Endometrial microvascular endothelial cells (primary cell): ENCODE results near the gene CLMP. TPM values are rescaled to one million over a fixed set of nuclear protein-coding genes. Genes with fewer than 3 reads are reported as not detected.

Experiments
- in situ Hi-C: cut with HindIII; loops from 2 replicates; pipeline ENCODE4 v1.10.0; 2017; ENCODE audit warnings: low sequenced_read_pairs, low pct_unique_long_range_greater_than_20kb; ENCODE audit errors: inconsistent ontology term
- total RNA-seq: library from RNA; depleted of rRNA; stranded (reverse); fragments of >200 nt; gene quantifications from one replicate; pipeline ENCODE4 v1.2.3, GENCODE V29; 2015; ENCODE audit errors: inconsistent ontology term

The CLMP gene
- total RNA-seq, 1 donor from 2014 or later = 0.09 TPM

- in situ Hi-C loops = no loop called here
These were observed 141.9 kb downstream of the CLMP start for GRCh38 chr11:123052901-123053721.

- in situ Hi-C loops = no loop called here
These were observed 143.4 kb downstream of the CLMP start for GRCh38 chr11:123051634-123052033.

GRCh38 chr11:123051146-123051545 lies 143.9 kb downstream of the CLMP start:
- in situ Hi-C loops = no loop called here

- in situ Hi-C loops = no loop called here
These were observed 147.1 kb downstream of the CLMP start for GRCh38 chr11:123047947-123048293.

GRCh38 chr11:123047266-123047946 lies 147.6 kb downstream of the CLMP start:
- in situ Hi-C loops = no loop called here

GRCh38 chr11:123046473-123047259 lies 148.4 kb downstream of the CLMP start:
- in situ Hi-C loops = no loop called here

- in situ Hi-C loops = no loop called here
These were observed 149.9 kb downstream of the CLMP start for GRCh38 chr11:123045101-123045500.

- in situ Hi-C loops = no loop called here
These were observed 153.9 kb downstream of the CLMP start for GRCh38 chr11:123041185-123041584.

GRCh38 chr11:123040111-123040432 lies 155.0 kb downstream of the CLMP start:
- in situ Hi-C loops = no loop called here

- in situ Hi-C loops = no loop called here
These were observed 159.2 kb downstream of the CLMP start for GRCh38 chr11:123035831-123036230.

- in situ Hi-C loops = no loop called here
These were observed 160.5 kb downstream of the CLMP start for GRCh38 chr11:123034597-123034996.

GRCh38 chr11:123033895-123034294 lies 161.2 kb downstream of the CLMP start:
- in situ Hi-C loops = no loop called here

- in situ Hi-C loops = no loop called here
These were observed 164.5 kb downstream of the CLMP start for GRCh38 chr11:123030517-123030916.

- in situ Hi-C loops = no loop called here
These were observed 174.1 kb downstream of the CLMP start for GRCh38 chr11:123020968-123021367.

Other genes starting within 250 kb of the CLMP start
- not detected for gene BSX, start 213.4 kb downstream of the CLMP start, total RNA-seq
- 3,873 TPM for gene HSPA8, start 133.1 kb downstream of the CLMP start, total RNA-seq
- 61.4 TPM for gene GRAMD1B, start 235.0 kb upstream of the CLMP start, total RNA-seq